Measurements from ENCODE around the gene CBARP. TPM values are rescaled to one million over a fixed set of nuclear protein-coding genes. Genes with fewer than 3 reads are reported as not detected.

CBARP gene
- total RNA-seq, 1 experiment from 2014 or later, result 28.4 TPM

- Histone ChIP-seq H3K23me2 (ENCODE audit: insufficient read length, low read depth, low read length, poor library complexity, severe bottlenecking) (peaks cover 19% of the 10 kb centered on the region), H3K9ac (ENCODE audit: extremely low read depth, insufficient read length, low read length) (no peak overlapping the region), H4K20me1 (ENCODE audit: control insufficient read depth, insufficient read depth, insufficient read length) (no peaks in the 10 kb centered on the region), H4K91ac (ENCODE audit: insufficient read length, low read depth, low read length) (no peak overlapping the region), H4K8ac (replicated peaks; ENCODE audit: insufficient read length, low read depth, low read length) (no peak overlapping the region), H3K79me2 (ENCODE audit: insufficient read depth, low read length) (peaks cover 4% of the 10 kb centered on the region; the same call in 1 of the 2 replicates), H3K4me1 (ENCODE audit: insufficient read depth, low read length) (no peaks in the 10 kb centered on the region; the same call in 1 of the 2 replicates), H2AK5ac (ENCODE audit: insufficient read length, low read length) (no peak overlapping the region), H3K18ac (ENCODE audit: insufficient read length, low read depth, low read length) (no peak overlapping the region), H3K27me3 (ENCODE audit: insufficient read depth, low read length) (no peaks in the 10 kb centered on the region), H3K23ac (ENCODE audit: insufficient read length, low read depth, low read length) (no peak overlapping the region), H3K27ac (ENCODE audit: insufficient read length, low read depth, low read length) (no peak overlapping the region), H2BK20ac (ENCODE audit: low read depth, low read length, poor library complexity, severe bottlenecking) (no peak overlapping the region), H2BK12ac (ENCODE audit: insufficient read length, low read depth, low read length) (no peak overlapping the region), H4K5ac (ENCODE audit: insufficient read length, low read depth, low read length) (no peak overlapping the region), H3K56ac (ENCODE audit: insufficient read length, low read depth, low read length) (no peak overlapping the region), H2BK120ac (ENCODE audit: low read depth, low read length, poor library complexity, severe bottlenecking) (no peak overlapping the region), H2BK5ac (ENCODE audit: insufficient read length, low read length) (no peak overlapping the region), H3K4ac (ENCODE audit: low read depth, low read length) (no peak overlapping the region), H3T11ph (ENCODE audit: low read length) (no peak overlapping the region), H2AFZ (ENCODE audit: low read length) (no peak overlapping the region), H2BK15ac (ENCODE audit: low read depth, low read length) (no peak overlapping the region), H3K14ac (ENCODE audit: insufficient read depth, low read length) (no peak overlapping the region), H3K9me3 (ENCODE audit: control insufficient read depth, low read depth, low read length) (no peaks in the 10 kb centered on the region), H3K4me2 (ENCODE audit: insufficient read depth, insufficient read length, low read length) (no peak overlapping the region), H3K79me1 (ENCODE audit: insufficient read depth, low read depth, low read length, poor library complexity, severe bottlenecking) (peaks cover 9% of the 10 kb centered on the region)
- Mint-ChIP-seq H3K9me3 (no peaks in the 10 kb centered on the region), H3K4me3 (peak overlapping the region; percentile 85 to 90), H3K36me3 (ENCODE audit: insufficient read depth in 1 of 3, low read depth in 3 of 3) (peaks cover 36 to 49% (median 46%) of the 10 kb centered on the region in 3 experiments), H3K27ac (peak overlapping the region; percentile 70 to 99 (median 95); a peak in 5 of 7 replicates), H3K27me3 (ENCODE audit: low read depth) (peaks cover 13% of the 10 kb centered on the region), H3K4me1 (peaks cover 47 to 57% of the 10 kb centered on the region in 2 experiments)
- no peak for TF ChIP-seq CTCF (conservative IDR thresholded peaks at IDR 0.05)
- no CpG with 5 or more reads among the region's 26 CpGs for WGBS (ENCODE audit: extremely low coverage, insufficient read length, low lambda C conversion rate)
- no peak for DNase-seq
These were observed 33.2 kb upstream of the CBARP start for GRCh38 chr19:1270854-1271527.

Data from H9 (cell line).